ENCODE results near the gene PLCL1.
A peak's percentile ranks its signal among the peaks of the same experiment; 100 is the strongest.

PLCL1 gene

DNA sequence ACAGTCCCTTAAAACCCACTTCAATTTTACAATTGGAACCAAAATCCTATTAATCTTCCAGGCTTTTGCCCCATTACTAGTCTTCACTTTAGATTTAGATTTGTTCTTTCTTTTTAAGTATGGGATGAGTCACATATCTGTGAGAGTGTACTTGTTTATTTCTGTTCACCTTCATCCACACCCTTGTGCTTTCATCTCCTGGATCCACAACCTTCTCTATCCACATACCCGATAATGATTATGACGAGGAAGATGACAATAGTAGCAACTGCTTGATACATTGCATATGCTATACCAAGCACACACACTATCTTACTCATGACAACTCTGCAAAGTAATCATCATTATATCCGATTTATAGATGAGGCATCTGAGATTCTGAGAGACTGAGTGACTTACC lies 297.3 kb downstream of the PLCL1 start:
- H3K4me3 ChIP-seq (ENCODE audit: low read length) = no peak overlapping the region
- DNase-seq (ENCODE audit: low read depth) = peak; percentile 2
- TF ChIP-seq, protein P1, sequence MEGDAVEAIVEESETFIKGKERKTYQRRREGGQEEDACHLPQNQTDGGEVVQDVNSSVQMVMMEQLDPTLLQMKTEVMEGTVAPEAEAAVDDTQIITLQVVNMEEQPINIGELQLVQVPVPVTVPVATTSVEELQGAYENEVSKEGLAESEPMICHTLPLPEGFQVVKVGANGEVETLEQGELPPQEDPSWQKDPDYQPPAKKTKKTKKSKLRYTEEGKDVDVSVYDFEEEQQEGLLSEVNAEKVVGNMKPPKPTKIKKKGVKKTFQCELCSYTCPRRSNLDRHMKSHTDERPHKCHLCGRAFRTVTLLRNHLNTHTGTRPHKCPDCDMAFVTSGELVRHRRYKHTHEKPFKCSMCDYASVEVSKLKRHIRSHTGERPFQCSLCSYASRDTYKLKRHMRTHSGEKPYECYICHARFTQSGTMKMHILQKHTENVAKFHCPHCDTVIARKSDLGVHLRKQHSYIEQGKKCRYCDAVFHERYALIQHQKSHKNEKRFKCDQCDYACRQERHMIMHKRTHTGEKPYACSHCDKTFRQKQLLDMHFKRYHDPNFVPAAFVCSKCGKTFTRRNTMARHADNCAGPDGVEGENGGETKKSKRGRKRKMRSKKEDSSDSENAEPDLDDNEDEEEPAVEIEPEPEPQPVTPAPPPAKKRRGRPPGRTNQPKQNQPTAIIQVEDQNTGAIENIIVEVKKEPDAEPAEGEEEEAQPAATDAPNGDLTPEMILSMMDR (IDR thresholded peaks at IDR 0.05; ENCODE audit: insufficient read depth, low read depth, low read length, missing control alignments) = no peak

GRCh38 chr2:198102120-198102519 lies 297.7 kb downstream of the PLCL1 start:
- TF ChIP-seq, protein P1 (IDR thresholded peaks at IDR 0.05; ENCODE audit: insufficient read depth, low read depth, low read length, missing control alignments) = no peak
- H3K4me3 ChIP-seq (ENCODE audit: low read length) = no peak overlapping the region
- DNase-seq (ENCODE audit: low read depth) = no peak

DNA sequence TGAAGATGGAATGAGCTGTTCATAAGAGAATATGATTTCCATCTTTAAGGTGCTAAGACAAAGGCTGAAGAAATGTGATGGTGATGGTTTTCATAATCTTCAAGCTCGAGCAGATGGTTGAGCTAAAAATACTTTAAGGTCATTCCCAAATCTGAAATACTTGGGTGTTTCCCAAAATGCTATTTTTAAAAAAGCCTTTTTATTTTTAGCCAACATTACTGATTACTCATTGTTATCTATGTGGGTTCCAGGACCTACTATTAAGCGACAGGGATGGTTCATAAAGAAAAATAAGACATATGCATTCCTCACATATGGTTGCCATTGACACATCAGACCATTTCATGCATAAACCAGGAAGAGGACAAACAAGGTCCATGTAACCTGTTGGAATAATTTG lies 298.5 kb downstream of the PLCL1 start:
- no peak overlapping the region for H3K4me3 ChIP-seq (ENCODE audit: low read length)
- TF ChIP-seq, protein P1 (IDR thresholded peaks at IDR 0.05; ENCODE audit: insufficient read depth, low read depth, low read length, missing control alignments) = no peak
- no peak for DNase-seq (ENCODE audit: low read depth)

- no peak for DNase-seq (ENCODE audit: low read depth)
- no peak overlapping the region for H3K4me3 ChIP-seq (ENCODE audit: low read length)
- TF ChIP-seq, protein P1 (IDR thresholded peaks at IDR 0.05; ENCODE audit: insufficient read depth, low read depth, low read length, missing control alignments) = no peak
These were observed 302.4 kb downstream of the PLCL1 start for GRCh38 chr2:198106621-198107385.

GRCh38 chr2:198113316-198113715 lies 308.9 kb downstream of the PLCL1 start:
- TF ChIP-seq, protein P1 (IDR thresholded peaks at IDR 0.05; ENCODE audit: insufficient read depth, low read depth, low read length, missing control alignments) = no peak
- H3K4me3 ChIP-seq (ENCODE audit: low read length) = no peak overlapping the region
- DNase-seq (ENCODE audit: low read depth) = no peak

DNA sequence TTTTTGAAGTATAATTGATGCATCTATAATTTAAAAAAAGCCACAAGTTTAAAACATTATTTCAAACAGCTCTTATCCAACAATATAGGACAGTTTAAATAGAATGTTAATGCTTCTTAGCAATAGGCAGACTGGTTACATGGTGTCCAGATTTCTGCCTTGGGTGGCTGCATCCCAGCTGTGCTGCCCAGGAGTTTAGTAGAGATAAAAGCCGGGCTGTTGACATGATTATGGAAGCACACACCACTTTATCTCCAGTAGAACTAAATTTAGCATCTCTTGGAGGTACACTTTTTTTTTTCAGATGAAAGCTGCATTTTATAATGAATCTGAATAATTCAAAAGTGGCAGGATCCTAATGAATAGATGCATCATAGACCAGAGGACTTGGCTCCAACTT lies 309.7 kb downstream of the PLCL1 start:
- H3K4me3 ChIP-seq (ENCODE audit: low read length) = no peak overlapping the region
- DNase-seq (ENCODE audit: low read depth) = no peak
- TF ChIP-seq, protein P1 (IDR thresholded peaks at IDR 0.05; ENCODE audit: insufficient read depth, low read depth, low read length, missing control alignments) = no peak

DNA sequence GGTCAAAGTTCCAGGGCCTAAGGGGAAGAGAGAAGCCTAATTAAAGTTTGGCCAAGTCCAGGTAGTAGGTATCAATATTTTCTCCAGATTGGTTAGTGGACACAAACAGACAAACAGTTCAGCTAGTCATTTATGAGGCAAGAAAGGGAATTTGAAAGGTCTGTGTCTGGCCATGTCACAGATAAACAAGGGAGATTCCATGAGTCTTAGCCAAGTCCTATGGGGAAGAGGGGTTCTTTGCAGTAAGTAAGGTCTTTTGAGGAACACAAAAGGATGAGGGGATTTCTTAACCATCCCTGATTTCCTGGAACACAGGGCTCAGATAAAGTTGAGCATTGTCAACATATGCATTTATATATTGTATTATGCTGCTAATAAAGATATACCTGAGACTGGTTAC lies 310.8 kb downstream of the PLCL1 start:
- TF ChIP-seq, protein P1 (IDR thresholded peaks at IDR 0.05; ENCODE audit: insufficient read depth, low read depth, low read length, missing control alignments) = no peak
- no peak for DNase-seq (ENCODE audit: low read depth)
- no peak overlapping the region for H3K4me3 ChIP-seq (ENCODE audit: low read length)

All from epithelial cell of esophagus (primary cell).